ENCODE data around the gene CEACAM8. TPM values are rescaled to one million over a fixed set of nuclear protein-coding genes. Genes with fewer than 3 reads are reported as not detected.
"Not testable (repeated sequence)": the region's sequence is repeated elsewhere in the genome, so short reads cannot be mapped to it uniquely, and the experiment has no call there.

Gene CEACAM8
- total and polyA plus RNA-seq, 2 donors (not counting 3 experiments of a cell fraction or from before 2014, with no cell fraction given): not detected

DNA sequence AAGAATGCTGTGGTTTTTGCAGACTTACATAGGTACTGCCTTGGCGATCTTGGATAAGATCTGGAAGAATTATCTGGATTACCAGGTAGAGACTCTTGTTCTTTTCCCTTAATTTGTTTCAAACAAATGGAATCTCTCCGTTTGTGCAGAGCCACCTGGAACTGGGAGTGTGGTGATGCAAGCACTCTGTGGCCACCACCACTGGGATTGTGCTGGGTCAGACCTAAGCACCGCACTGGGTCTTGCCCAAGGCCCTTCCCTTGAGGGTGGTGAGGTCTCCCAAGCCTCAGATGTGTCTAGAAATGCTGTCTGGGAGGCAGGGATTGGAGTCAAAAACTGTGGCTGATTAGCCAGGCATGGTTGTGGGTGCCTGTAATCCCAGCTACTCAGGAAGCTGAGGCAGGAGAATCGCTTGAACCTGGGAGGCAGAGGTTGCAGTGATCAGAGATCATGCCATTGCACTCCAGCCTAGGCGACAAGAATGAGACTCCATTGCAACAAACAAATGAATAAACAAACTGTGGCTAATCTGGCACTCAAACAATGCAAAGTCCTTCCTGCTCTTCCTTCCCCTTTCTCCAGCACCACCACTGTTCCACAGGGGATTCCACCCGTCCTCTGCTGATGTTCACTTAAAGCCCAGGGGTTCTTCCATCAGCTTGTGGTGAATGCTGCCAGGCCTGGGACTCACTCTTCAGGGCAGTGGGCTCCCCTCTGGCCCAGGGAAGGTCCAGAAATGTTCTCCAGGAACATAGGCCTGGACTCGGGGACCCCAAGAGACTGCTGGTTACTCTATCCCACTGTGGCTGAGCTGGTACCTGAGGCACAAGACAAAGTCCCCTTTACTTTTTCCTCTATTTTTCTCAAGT, 55.6 kb downstream of the CEACAM8 start:
- POLR2A ChIA-PET: no interaction called here
- Histone ChIP-seq H3K9me3 (replicated peaks; ENCODE audit: control insufficient read depth, insufficient read depth, low read length) (no peaks in the 10 kb centered on the region), H3K27ac (ENCODE audit: insufficient read depth, low read depth, low read length) (no peak overlapping the region), H3K36me3 (ENCODE audit: control insufficient read depth in 2 of 2, extremely low read depth in 1 of 2, insufficient read depth in 2 of 2, low read length in 2 of 2) (no peaks in the 10 kb centered on the region), H3K4me1 (ENCODE audit: control insufficient read depth, extremely low read depth, insufficient read depth, low read length) (no peaks in the 10 kb centered on the region), H3K79me2 (ENCODE audit: control insufficient read depth, insufficient read depth, low read length) (no peaks in the 10 kb centered on the region), H3K9me1 (replicated peaks; ENCODE audit: control insufficient read depth, extremely low read depth, insufficient read depth, low read length) (no peaks in the 10 kb centered on the region), H3K27me3 (ENCODE audit: control insufficient read depth in 2 of 2, insufficient read depth in 2 of 2, low read length in 2 of 2) (no peaks in the 10 kb centered on the region), H3K4me3 (replicated peaks in 1 of 3; ENCODE audit: insufficient read depth in 1 of 3, low read depth in 1 of 3, low read length in 3 of 3) (no peak overlapping the region), H3K4me2 (ENCODE audit: insufficient read depth, low read length) (no peak overlapping the region), H4K20me1 (replicated peaks; ENCODE audit: control insufficient read depth, extremely low read depth, insufficient read depth, low read length) (no peaks in the 10 kb centered on the region), H3K9ac (replicated peaks; ENCODE audit: extremely low read depth, insufficient read depth, low read length) (no peak overlapping the region), H2AFZ (ENCODE audit: low read depth, low read length) (no peak overlapping the region)
- CTCF ChIA-PET: interaction anchor here (0.9 to 1.5 kb wide), 3 partner anchors 10 to 98 kb away, joined by 3 to 4 read pairs (median 4); partner anchors contain the start of gene CEACAM1
- dilution Hi-C loops (cut with MboI; ENCODE audit: extremely low pct_ligation_motif_present, low sequenced_read_pairs) (no loop called here), intact Hi-C loops (cut with micrococcal nuclease) (no loop called here)
- BruUV-seq (replicated peaks): no TSS peak
- no peak for DNase-seq (ENCODE audit: low read depth, low spot score)
- no peak for FAIRE-seq
- TF ChIP-seq POLR2A (IDR thresholded peaks at IDR 0.05; ENCODE audit: low read depth, low read length) (no peak), EZH2 (IDR thresholded peaks at IDR 0.05; ENCODE audit: borderline replicate concordance, low read depth, low read length, severe bottlenecking) (no peak), CTCF (IDR thresholded peaks at IDR 0.05; ENCODE audit: extremely low read depth in 1 of 2, insufficient read depth in 1 of 2, low read depth in 1 of 2, low read length in 2 of 2) (no peak), MYC (IDR thresholded peaks at IDR 0.05; ENCODE audit: low read depth, low read length) (no peak)

DNA sequence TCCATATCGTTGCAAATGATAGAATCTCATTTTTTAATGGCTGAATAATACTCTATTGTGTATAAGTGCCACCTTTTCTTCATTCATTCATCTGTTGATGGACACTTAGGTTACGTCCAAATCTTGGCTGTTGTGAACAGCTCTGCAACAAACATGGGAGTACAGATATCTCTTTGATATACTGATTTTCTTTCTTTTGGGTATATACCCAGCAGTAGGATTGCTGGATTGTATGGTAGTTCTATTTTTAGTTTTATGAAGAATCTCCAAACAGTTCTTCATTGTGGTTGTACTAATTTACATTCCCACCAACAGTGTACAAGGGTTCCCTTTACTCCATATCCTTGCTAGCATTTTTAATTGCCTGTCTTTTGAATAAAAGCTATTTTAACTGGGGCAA, 59.4 kb downstream of the CEACAM8 start:
- intact Hi-C loops (cut with micrococcal nuclease); H4K20me1 ChIP-seq (replicated peaks; ENCODE audit: control insufficient read depth, extremely low read depth, insufficient read depth, low read length); H3K27ac ChIP-seq (ENCODE audit: insufficient read depth, low read depth, low read length); H3K79me2 ChIP-seq (ENCODE audit: control insufficient read depth, insufficient read depth, low read length); H3K9me1 ChIP-seq (replicated peaks; ENCODE audit: control insufficient read depth, extremely low read depth, insufficient read depth, low read length); H3K36me3 ChIP-seq (ENCODE audit: control insufficient read depth in 2 of 2, extremely low read depth in 1 of 2, insufficient read depth in 2 of 2, low read length in 2 of 2); H3K9ac ChIP-seq (replicated peaks; ENCODE audit: extremely low read depth, insufficient read depth, low read length); FAIRE-seq; BruUV-seq (replicated peaks); dilution Hi-C loops (cut with MboI; ENCODE audit: extremely low pct_ligation_motif_present, low sequenced_read_pairs); H3K9me3 ChIP-seq (replicated peaks; ENCODE audit: control insufficient read depth, insufficient read depth, low read length); H2AFZ ChIP-seq (ENCODE audit: low read depth, low read length); DNase-seq (ENCODE audit: low read depth, low spot score); H3K4me1 ChIP-seq (ENCODE audit: control insufficient read depth, extremely low read depth, insufficient read depth, low read length); H3K4me2 ChIP-seq (ENCODE audit: insufficient read depth, low read length); H3K4me3 ChIP-seq (replicated peaks in 1 of 3; ENCODE audit: insufficient read depth in 1 of 3, low read depth in 1 of 3, low read length in 3 of 3); POLR2A ChIA-PET; CTCF ChIA-PET; H3K27me3 ChIP-seq (ENCODE audit: control insufficient read depth in 2 of 2, insufficient read depth in 2 of 2, low read length in 2 of 2): not testable (repeated sequence)

All from endothelial cell of umbilical vein (primary cell).